ENCODE results near the gene ZGPAT. TPM values are rescaled to one million over a fixed set of nuclear protein-coding genes. Genes with fewer than 3 reads are reported as not detected.

The ZGPAT gene
- total and polyA plus RNA-seq, 2 of the 13 experiments (the other 11 are each of a cell fraction or from before 2014, with no cell fraction given): 23.0 to 41.9 TPM

DNA sequence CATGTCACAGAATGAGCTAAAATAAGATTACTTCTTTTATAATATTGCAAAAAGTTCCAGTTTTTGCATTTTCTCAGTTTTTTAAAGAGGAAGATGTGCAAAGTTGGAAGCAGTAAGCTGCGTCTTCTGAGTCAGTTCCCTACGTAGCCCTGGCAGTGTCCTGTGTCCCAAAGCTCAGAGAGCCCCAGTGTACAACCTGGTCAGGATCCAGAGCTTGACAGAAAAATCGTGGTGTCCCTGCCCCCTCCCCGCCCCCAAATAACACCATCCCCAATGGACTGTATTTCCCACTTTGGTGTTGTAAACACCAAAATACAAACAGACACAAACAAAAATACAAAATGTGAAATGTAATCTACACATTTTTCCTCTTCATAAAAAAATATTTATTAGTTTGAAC is 36.3 kb downstream of the ZGPAT start:
- Histone ChIP-seq H3K9ac (ENCODE audit: insufficient read depth, low read depth, low read length) (no peak overlapping the region), H3K27me3 (ENCODE audit: control insufficient read depth in 1 of 2, insufficient read depth in 2 of 2, low read length in 2 of 2) (no peaks in the 10 kb centered on the region), H4K20me1 (ENCODE audit: insufficient read depth, low read length) (no peaks in the 10 kb centered on the region), H3K79me2 (ENCODE audit: insufficient read depth, low read length) (peaks cover 11% of the 10 kb centered on the region), H3K4me3 (replicated peaks in 1 of 3; ENCODE audit: insufficient read depth in 1 of 3, low read depth in 2 of 3, low read length in 3 of 3) (peak overlapping the region in 1 of 3 experiments; percentile 3; a peak in 1 of 6 replicates), H3K36me3 (replicated peaks in 1 of 2; ENCODE audit: control insufficient read depth in 1 of 2, insufficient read depth in 2 of 2, low read length in 2 of 2) (peaks cover 17 to 27% of the 10 kb centered on the region in 2 experiments), H3K27ac (ENCODE audit: extremely low read length, insufficient read depth, low read length) (peak overlapping the region; percentile 49), H2AFZ (ENCODE audit: low read length) (no peak overlapping the region), H3K9me3 (ENCODE audit: low read length) (no peaks in the 10 kb centered on the region), H3K4me2 (ENCODE audit: low read depth, low read length) (peak overlapping the region; percentile 77), H3K4me1 (ENCODE audit: insufficient read depth, low read length) (peaks cover 76% of the 10 kb centered on the region)
- POLR2A ChIA-PET: interaction anchor here (1.4 to 2.7 kb wide), 5 partner anchors 10 to 212 kb away, joined by 4 to 9 read pairs (median 5); partner anchors contain the start of gene UCKL1
- DNase-seq (ENCODE audit: low spot score) (no peak), ATAC-seq (no peak), FAIRE-seq (no peak)
- no TSS peak for BruUV-seq (replicated peaks)
- in situ Hi-C loops (cut with HindIII; ENCODE audit: extremely low pct_ligation_motif_present, low pct_unique_long_range_greater_than_20kb): loop anchor here (5.0 kb wide), 1 partner anchor 37 kb away; the partner anchor contains the start of genes ARFRP1 and ZGPAT
- WGBS (ENCODE audit: low lambda C conversion rate): 69% methylated on average over 4 of the region's 4 CpGs
- CTCF ChIA-PET (ENCODE audit: low intra/inter-chr PET ratio, low total read pairs): no interaction called here
- intact Hi-C loops (cut with micrococcal nuclease; ENCODE audit: unreplicated experiment): loop anchor here (10.0 kb wide), 1 partner anchor 121 kb away; the partner anchor contains the start of genes ABHD16B and TPD52L2
- TF ChIP-seq, protein P1, sequence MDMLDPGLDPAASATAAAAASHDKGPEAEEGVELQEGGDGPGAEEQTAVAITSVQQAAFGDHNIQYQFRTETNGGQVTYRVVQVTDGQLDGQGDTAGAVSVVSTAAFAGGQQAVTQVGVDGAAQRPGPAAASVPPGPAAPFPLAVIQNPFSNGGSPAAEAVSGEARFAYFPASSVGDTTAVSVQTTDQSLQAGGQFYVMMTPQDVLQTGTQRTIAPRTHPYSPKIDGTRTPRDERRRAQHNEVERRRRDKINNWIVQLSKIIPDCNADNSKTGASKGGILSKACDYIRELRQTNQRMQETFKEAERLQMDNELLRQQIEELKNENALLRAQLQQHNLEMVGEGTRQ (IDR thresholded peaks at IDR 0.05; ENCODE audit: low read depth, low read length): no peak
- TF ChIP-seq, protein P1 (CRISPR knock-in tag; IDR thresholded peaks at IDR 0.05; ENCODE audit: borderline replicate concordance): no peak
- TF ChIP-seq ZFY (CRISPR knock-in tag; IDR thresholded peaks at IDR 0.05) (no peak), ZNF577 (CRISPR knock-in tag; IDR thresholded peaks at IDR 0.05; ENCODE audit: borderline replicate concordance, low read depth) (no peak), PCBP1 (IDR thresholded peaks at IDR 0.05; ENCODE audit: borderline replicate concordance, low read depth, low read length) (no peak), YEATS4 (CRISPR knock-in tag; IDR thresholded peaks at IDR 0.05; ENCODE audit: borderline replicate concordance) (no peak), ZNF138 (CRISPR knock-in tag; IDR thresholded peaks at IDR 0.05; ENCODE audit: low read depth) (no peak), ZNF678 (CRISPR knock-in tag; IDR thresholded peaks at IDR 0.05) (no peak), ZNF468 (CRISPR knock-in tag; IDR thresholded peaks at IDR 0.05) (no peak), SIX1 (CRISPR knock-in tag; IDR thresholded peaks at IDR 0.05; ENCODE audit: borderline replicate concordance) (no peak), ZNF296 (CRISPR knock-in tag; conservative IDR thresholded peaks at IDR 0.05) (no peak), NFE2 (CRISPR knock-in tag; IDR thresholded peaks at IDR 0.05) (no peak), ZNF317 (CRISPR knock-in tag; IDR thresholded peaks at IDR 0.05) (no peak)
- TF ChIP-seq, protein P2, sequence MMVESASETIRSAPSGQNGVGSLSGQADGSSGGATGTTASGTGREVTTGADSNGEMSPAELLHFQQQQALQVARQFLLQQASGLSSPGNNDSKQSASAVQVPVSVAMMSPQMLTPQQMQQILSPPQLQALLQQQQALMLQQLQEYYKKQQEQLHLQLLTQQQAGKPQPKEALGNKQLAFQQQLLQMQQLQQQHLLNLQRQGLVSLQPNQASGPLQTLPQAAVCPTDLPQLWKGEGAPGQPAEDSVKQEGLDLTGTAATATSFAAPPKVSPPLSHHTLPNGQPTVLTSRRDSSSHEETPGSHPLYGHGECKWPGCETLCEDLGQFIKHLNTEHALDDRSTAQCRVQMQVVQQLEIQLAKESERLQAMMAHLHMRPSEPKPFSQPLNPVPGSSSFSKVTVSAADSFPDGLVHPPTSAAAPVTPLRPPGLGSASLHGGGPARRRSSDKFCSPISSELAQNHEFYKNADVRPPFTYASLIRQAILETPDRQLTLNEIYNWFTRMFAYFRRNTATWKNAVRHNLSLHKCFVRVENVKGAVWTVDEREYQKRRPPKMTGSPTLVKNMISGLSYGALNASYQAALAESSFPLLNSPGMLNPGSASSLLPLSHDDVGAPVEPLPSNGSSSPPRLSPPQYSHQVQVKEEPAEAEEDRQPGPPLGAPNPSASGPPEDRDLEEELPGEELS (CRISPR knock-in tag; IDR thresholded peaks at IDR 0.05): 0 out of 2 replicates have a peak, but pooled peaks have one; percentile 11
- TF ChIP-seq, protein P3, sequence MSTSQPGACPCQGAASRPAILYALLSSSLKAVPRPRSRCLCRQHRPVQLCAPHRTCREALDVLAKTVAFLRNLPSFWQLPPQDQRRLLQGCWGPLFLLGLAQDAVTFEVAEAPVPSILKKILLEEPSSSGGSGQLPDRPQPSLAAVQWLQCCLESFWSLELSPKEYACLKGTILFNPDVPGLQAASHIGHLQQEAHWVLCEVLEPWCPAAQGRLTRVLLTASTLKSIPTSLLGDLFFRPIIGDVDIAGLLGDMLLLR (CRISPR knock-in tag; IDR thresholded peaks at IDR 0.05): no peak
- TF ChIP-seq, protein P4, sequence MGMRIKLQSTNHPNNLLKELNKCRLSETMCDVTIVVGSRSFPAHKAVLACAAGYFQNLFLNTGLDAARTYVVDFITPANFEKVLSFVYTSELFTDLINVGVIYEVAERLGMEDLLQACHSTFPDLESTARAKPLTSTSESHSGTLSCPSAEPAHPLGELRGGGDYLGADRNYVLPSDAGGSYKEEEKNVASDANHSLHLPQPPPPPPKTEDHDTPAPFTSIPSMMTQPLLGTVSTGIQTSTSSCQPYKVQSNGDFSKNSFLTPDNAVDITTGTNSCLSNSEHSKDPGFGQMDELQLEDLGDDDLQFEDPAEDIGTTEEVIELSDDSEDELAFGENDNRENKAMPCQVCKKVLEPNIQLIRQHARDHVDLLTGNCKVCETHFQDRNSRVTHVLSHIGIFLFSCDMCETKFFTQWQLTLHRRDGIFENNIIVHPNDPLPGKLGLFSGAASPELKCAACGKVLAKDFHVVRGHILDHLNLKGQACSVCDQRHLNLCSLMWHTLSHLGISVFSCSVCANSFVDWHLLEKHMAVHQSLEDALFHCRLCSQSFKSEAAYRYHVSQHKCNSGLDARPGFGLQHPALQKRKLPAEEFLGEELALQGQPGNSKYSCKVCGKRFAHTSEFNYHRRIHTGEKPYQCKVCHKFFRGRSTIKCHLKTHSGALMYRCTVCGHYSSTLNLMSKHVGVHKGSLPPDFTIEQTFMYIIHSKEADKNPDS (CRISPR knock-in tag; IDR thresholded peaks at IDR 0.05): no peak
- TF ChIP-seq, protein P5, sequence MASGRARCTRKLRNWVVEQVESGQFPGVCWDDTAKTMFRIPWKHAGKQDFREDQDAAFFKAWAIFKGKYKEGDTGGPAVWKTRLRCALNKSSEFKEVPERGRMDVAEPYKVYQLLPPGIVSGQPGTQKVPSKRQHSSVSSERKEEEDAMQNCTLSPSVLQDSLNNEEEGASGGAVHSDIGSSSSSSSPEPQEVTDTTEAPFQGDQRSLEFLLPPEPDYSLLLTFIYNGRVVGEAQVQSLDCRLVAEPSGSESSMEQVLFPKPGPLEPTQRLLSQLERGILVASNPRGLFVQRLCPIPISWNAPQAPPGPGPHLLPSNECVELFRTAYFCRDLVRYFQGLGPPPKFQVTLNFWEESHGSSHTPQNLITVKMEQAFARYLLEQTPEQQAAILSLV (CRISPR knock-in tag; IDR thresholded peaks at IDR 0.05; ENCODE audit: borderline replicate concordance): no peak
